Brain microvascular endothelial cell (primary cell): ENCODE results near the gene LRRC10B.

ENCODE experiments used
- DNase-seq: peaks from one replicate; pipeline ENCODE4 v3.0.0-alpha.2; 2020
- H3K27ac ChIP-seq: fragments of 250-450 bp; sonication (Bioruptor Pico); 2 replicates; pipeline ENCODE4 v1.5.1; 2020; ENCODE audit warnings: mild to moderate bottlenecking, moderate library complexity
- H3K27me3 ChIP-seq: fragments of 250-450 bp; sonication (Bioruptor Pico); replicated peaks from 2 replicates; pipeline ENCODE4 v1.5.1; 2020; ENCODE audit warnings: mild to moderate bottlenecking
- H3K36me3 ChIP-seq: fragments of 250-450 bp; sonication (Bioruptor Pico); replicated peaks from 2 replicates; pipeline ENCODE4 v1.5.1; 2020; ENCODE audit warnings: mild to moderate bottlenecking
- H3K4me3 ChIP-seq: 2 replicates; pipeline ENCODE4 v1.5.1; 2011; ENCODE audit warnings: low read depth, mild to moderate bottlenecking, control low read depth, low read length, moderate library complexity
- in situ Hi-C: cut with HindIII; loops from 2 replicates; pipeline ENCODE4 v1.10.0; 2017; ENCODE audit warnings: low sequenced_read_pairs, low pct_ligation_motif_present
- TF ChIP-seq, protein P1 (sequence below): IDR thresholded peaks from 2 replicates; pipeline ENCODE4 v1.5.1; 2011; ENCODE audit warnings: low read depth, mild to moderate bottlenecking, moderate library complexity, low read length, control low read depth, inconsistent platforms; ENCODE audit errors: missing control alignments

The LRRC10B gene

DNA sequence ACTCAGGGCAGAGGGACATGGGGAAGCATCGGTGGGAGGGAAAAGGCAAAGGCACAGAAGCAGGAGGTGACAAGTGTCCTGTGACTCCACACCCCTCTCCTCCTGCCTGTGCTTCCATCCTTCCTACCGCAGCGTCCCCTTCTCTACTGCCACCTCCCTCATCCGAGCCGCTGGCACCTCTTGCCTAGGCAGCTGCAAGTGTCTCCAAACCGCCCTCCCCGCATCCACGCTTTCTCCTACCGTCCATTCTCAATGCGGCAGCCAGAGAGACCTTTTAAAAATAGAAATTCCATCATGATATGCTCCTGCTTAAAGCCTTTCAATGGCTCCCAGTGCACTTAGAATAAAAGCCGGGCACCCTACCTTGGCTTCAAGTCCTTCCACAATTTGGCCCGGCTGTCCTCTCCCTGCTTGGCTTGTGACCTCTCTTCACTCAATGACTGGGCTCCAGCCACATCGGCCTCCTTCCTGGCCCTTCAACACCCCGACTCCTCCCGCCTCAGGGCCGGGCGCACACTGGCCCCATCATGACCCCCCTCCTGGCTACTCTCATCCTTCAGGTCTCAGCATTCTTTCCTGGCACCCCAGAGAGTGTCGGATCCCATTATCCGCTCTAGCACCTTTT lies 16.5 kb downstream of the LRRC10B start:
- no peak for DNase-seq
- in situ Hi-C loops, result no loop called here
- Histone ChIP-seq H3K36me3 (no peaks in the 10 kb centered on the region), H3K27me3 (peaks cover 26% of the 10 kb centered on the region), H3K27ac (no peak overlapping the region), H3K4me3 (no peak overlapping the region)
- TF ChIP-seq, protein P1, sequence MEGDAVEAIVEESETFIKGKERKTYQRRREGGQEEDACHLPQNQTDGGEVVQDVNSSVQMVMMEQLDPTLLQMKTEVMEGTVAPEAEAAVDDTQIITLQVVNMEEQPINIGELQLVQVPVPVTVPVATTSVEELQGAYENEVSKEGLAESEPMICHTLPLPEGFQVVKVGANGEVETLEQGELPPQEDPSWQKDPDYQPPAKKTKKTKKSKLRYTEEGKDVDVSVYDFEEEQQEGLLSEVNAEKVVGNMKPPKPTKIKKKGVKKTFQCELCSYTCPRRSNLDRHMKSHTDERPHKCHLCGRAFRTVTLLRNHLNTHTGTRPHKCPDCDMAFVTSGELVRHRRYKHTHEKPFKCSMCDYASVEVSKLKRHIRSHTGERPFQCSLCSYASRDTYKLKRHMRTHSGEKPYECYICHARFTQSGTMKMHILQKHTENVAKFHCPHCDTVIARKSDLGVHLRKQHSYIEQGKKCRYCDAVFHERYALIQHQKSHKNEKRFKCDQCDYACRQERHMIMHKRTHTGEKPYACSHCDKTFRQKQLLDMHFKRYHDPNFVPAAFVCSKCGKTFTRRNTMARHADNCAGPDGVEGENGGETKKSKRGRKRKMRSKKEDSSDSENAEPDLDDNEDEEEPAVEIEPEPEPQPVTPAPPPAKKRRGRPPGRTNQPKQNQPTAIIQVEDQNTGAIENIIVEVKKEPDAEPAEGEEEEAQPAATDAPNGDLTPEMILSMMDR, result no peak

DNA sequence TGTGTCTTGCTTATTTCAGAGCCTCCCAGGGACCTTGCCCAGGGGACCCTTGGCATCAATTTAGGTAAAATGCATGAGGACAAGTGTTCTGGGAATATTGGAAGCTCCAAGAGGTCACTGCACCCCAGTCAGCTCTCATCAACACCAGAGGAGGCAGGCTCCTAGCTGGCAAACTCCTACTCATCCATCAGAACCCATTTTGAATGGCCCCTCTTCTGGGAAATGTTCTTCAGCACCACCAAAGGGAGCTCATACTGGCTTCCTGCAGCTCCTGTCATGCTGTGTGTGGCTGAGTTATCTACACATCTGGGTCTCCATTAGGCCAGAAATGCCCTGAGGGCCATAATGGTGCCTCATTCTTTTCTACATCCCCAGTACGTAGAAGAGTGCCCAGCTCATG lies 17.7 kb downstream of the LRRC10B start:
- H3K4me3 ChIP-seq, result no peak overlapping the region
- no peak overlapping the region for H3K27ac ChIP-seq
- DNase-seq, result no peak
- TF ChIP-seq, protein P1, result no peak
- peaks cover 26% of the 10 kb centered on the region for H3K27me3 ChIP-seq
- in situ Hi-C loops, result no loop called here
- H3K36me3 ChIP-seq, result no peaks in the 10 kb centered on the region

DNA sequence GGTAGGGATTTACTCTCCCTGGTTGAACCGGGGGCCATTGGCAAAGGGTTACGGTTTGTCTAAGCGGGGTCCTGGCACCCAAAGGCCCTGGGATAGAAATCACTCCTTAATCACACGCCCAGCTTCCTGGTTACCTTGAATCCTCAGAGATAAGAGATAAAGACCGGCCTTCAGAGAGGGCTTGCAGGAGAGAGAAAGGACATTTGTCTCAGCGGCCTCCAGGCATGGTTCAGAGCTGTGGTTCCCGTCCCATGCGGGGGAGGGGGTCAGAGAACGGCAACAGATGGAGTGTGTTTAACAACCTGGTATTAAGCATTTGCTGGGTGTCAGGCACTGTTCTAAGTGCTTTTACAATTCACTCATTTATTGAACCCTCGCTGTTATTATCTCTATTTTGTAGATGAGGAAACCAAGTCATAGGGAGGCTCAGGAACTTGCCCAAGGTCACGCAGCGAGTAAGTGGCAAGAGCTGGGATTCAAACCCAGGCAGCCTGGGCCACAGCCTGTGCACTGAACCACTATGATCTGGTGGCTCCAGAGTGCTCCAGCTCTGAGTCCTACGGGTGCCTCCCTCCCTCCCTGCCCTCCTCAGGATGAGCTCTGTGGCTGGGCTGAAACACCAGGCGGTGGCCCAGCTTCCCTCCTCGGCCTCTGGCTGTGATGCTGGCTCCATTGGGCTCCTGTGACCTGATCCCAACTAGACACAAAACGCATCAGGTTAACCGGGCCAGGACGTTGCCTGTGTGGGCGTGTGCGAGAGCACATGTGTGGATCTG lies 18.6 kb downstream of the LRRC10B start:
- in situ Hi-C loops, result no loop called here

DNA sequence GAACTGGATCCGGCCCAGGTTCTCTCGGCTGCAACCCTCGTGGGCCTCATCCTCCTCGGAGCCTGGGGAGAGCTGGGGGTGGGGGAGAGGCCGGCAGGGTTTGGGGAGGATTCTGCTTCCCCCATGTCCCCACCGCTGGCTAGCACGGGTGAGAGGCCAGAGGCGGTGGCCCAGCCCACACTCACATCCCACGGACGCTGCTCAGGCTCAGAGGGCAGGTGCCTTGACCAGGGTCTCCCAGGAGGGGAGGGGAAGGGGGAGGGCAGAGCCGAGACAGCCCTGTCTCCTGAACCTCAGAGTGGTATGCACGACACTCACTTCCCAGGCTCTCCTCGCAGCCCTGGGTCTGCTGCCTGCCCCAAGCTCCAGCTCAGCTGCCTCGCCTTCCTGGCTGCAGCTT lies 19.6 kb downstream of the LRRC10B start:
- TF ChIP-seq, protein P1, result no peak
- H3K4me3 ChIP-seq, result no peak overlapping the region
- H3K36me3 ChIP-seq, result no peaks in the 10 kb centered on the region
- peaks cover 26% of the 10 kb centered on the region for H3K27me3 ChIP-seq
- DNase-seq, result no peak
- no peak overlapping the region for H3K27ac ChIP-seq
- in situ Hi-C loops, result no loop called here

More for the DNA sequence above, 18.6 kb downstream of the LRRC10B start:
- Histone ChIP-seq H3K36me3 (no peaks in the 10 kb centered on the region), H3K27ac (no peak overlapping the region), H3K27me3 (peaks cover 26% of the 10 kb centered on the region), H3K4me3 (no peak overlapping the region)
- TF ChIP-seq, protein P1, result no peak
- DNase-seq, result no peak

DNA sequence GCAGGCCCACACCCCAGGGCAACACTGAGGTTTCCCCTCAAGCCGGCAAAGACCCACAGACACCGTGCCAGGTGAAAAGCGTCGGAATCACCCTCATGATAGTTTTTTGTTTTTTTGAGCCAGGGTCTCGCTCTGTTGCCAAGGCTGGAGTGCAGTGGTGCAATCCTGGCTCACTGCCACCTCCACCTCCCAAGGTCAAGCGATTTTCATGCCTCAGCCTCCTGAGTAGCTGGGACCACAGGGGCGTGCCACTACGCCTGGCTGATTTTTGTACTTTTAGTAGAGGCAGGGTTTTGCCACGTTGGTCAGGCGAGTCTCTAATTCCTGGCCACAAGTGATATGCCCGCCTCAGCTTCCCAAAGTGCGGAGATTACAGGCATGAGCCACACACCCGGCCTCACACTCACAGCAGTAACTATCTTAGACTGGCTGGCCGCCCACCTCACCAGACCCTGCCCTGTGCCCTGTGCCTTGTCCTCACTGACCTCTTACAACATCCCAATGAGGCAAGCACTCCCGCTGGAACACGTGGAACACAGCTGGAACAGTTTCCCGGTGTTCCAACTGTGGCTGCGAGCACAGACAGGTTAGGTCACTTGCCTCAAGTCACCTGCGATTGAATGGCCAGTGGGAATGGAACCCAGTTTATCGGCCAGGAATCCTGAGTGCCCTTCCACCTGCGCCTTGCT lies 21.1 kb downstream of the LRRC10B start:
- no peak for DNase-seq
- no peak overlapping the region for H3K27ac ChIP-seq
- in situ Hi-C loops, result no loop called here
- no peaks in the 10 kb centered on the region for H3K36me3 ChIP-seq
- TF ChIP-seq, protein P1, result no peak
- H3K4me3 ChIP-seq, result no peak overlapping the region
- peaks cover 26% of the 10 kb centered on the region for H3K27me3 ChIP-seq
